Stimulated activated CD8-positive, alpha-beta memory T cell treated with anti-CD3 and anti-CD28 coated beads, Interleukin-7, amount 100 ng/mL, for 48 hours (primary cell): ENCODE results near the gene NAT10.
"Not testable (repeated sequence)": the region's sequence is repeated elsewhere in the genome, so short reads cannot be mapped to it uniquely, and the experiment has no call there.

Source experiments
- DNase-seq, 2 donors: peaks; one replicate each; pipeline ENCODE4 v3.0.0-alpha.2; 2020; ENCODE audit warnings: low read depth in 1 of 2; ENCODE audit errors: extremely low read depth in 1 of 2

The NAT10 gene

GRCh38 chr11:34105079-34105956 is at the start of gene NAT10:
Gene NAT10, plus strand, starts transcription at chr11:34105629. Its CDS starts 2,597 bp downstream, at chr11:34108226.
- DNase-seq, result peak; percentile 90 to 97

GRCh38 chr11:34056672-34057071 is 48.8 kb upstream of the NAT10 start:
- DNase-seq, result no peak

- DNase-seq, result no peak
These were observed 42.2 kb upstream of the NAT10 start for GRCh38 chr11:34063061-34063795.

DNA sequence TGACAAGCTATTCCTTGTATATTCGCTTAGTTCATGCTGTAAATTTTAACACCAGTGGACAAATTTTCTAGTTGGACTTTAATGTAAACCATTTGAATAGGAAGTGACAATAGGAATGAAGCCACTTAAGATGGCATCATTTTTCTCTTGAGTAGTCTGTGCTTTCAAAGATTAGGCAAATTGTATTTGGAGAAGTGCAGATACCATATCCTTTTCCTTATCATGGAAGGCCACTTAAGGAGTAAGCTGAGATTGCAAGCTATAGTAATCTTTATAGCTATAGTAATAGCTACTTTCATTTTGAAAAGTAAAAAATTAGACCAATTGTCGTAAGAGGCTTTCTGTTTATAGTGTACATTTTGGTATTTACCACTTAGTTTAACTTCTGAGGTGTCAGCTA is 41.1 kb upstream of the NAT10 start:
- no peak for DNase-seq

DNA sequence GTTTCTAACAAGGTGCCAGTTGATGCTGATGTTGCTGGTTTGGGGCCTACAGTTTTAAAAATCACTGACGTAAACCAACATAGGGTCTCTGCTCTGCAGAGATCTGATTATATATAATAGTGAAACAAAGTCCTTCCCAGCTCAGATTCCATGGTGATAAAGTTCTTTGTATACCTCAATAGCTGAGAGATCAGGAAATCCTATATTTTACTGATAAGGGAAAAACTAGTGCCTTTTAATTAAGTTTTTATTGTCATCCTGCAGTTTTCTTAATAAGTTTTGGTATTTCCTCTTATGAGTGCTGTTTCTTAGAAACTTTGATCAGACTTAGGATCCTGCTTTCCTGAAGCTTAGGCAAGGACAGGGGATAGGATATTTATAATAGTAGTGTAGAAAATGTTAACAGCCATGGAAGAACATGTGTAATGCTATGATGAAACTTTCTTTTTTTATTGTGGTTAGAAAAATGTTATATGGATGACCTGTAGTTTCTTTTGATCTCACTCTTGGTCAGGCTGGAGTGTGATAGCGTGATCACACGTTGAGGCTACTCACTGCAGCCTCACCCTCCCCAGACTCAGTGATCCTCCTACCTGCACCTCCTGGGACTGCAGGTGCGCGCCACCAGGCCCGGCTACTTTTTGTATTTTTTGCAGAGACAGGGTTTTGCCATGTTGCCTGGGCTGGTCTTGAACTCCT is 39.8 kb upstream of the NAT10 start:
- DNase-seq, result no peak

DNA sequence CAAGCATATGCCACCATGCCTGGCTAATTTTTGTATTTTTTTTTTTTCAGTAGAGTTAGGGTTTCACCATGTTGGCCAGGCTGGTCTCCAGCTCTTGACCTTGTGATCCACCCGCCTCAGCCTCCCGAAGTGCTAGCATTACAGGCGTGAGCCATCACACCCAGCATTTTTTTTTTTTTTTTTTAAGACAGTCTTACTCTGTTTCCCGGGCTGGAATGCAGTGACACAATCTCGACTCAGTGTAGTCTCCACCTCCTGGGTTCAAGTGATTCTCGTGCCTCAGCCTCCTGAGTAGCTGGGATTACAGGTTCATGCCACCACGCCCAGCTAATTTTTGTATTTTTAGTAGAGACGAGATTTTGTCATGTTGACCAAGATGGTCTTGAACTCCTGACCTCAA is 38.7 kb upstream of the NAT10 start:
- not testable (repeated sequence) for DNase-seq

GRCh38 chr11:34067383-34068065 is 37.9 kb upstream of the NAT10 start:
- DNase-seq, result no peak

DNA sequence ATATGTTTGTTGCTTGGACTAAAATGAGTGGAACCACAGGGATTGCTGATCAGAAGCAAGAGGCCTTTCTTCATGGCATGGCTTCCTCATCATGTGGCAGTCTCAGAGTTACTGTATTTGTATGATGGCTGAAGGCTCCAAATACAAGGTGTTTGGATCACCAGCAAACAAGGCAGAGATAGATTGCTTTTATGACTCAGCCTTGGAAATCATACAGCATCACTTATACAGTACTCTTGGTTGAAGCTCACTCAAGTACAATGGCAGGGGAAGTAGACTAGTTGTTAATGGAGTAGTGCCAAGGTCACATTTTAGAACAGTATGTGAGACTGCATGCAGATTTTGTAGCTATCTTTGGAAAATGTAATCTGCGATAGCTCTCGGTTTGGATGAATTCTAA is 37.3 kb upstream of the NAT10 start:
- no peak for DNase-seq

GRCh38 chr11:34071306-34071705 is 34.1 kb upstream of the NAT10 start:
- not testable (repeated sequence) for DNase-seq

GRCh38 chr11:34072041-34072440 is 33.4 kb upstream of the NAT10 start:
- DNase-seq, result no peak

GRCh38 chr11:34072832-34073231 is 32.6 kb upstream of the NAT10 start:
- no peak for DNase-seq

DNA sequence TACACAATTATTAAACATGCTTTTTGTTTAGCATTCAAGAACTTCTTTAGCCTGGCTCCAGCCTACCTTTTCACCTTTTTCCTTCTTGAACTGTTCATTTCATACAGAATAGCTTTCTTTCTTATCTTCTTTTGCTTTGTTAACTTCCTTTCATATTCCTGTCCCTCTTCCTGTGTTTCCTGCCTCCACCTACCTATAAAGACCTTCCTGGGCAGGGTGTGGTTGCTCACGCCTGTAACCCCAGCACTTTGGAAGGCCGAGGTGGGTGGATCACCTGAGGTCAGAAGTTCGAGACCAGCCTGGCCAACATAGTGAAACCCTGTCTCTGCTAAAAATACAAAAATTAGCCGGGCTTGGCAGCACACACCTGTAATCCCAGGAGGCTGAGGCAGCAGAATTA is 31.0 kb upstream of the NAT10 start:
- no peak for DNase-seq

GRCh38 chr11:34075178-34075820 is 30.1 kb upstream of the NAT10 start:
- DNase-seq, result no peak

DNA sequence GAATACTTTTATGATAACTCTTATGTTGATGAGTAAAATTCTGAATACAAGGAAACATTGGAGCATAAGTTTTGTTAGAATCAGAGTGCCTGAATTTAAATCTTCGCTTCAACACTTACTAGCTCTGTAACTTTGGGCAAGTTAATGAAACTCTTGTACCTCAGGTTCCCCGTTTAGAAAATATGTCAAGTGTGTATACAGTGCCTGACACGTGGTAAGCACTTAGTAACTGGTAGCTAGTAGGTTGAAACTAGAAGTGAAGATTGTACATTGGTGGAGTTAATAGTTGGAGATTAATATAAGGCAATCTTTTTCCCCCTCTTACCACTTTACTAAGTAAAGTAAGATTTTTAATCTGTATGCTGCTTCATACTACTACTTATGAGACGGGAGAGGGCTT is 24.8 kb upstream of the NAT10 start:
- DNase-seq, result no peak

DNA sequence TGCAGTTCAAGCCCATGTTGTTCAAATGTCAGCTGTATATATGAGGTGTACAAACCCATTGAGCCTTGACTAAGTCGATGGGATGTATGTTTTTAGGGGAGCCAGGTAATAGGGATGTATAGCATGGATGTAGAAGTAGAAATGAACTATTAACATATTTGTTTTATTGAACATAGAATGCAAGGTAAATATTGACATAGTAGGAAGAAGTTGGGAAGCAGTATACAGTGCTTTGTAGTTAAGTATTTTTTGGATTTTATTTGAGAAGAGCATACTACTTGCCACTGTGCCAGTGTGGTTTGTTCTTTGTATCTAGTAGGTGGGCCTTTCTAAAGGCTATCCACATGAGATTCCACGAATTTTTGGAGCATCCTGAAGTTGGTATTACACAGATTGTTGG is 20.8 kb upstream of the NAT10 start:
- DNase-seq, result no peak

- no peak for DNase-seq
These were observed 18.7 kb upstream of the NAT10 start for GRCh38 chr11:34086554-34087283.

GRCh38 chr11:34091825-34092224 is 13.6 kb upstream of the NAT10 start:
- DNase-seq, result no peak

DNA sequence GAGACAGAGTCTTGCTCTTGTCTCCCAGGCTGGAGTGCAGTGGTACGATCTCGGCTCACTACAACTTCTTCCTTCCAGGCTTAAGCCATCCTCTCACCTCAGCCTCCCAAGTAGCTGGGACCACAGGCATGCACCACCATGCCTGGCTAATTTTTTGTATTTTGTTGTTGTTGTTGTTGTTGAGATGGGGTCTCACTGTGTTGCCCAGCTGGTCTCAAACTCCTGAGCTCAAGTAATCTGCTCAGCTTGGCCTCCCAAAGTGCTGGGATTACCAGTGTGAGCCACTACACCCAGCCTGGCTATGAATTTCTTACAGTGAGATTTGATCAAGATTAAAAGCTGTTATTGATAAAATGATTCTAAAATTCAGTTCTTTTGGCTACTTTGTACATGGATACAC is 10.5 kb upstream of the NAT10 start:
- not testable (repeated sequence) for DNase-seq

DNA sequence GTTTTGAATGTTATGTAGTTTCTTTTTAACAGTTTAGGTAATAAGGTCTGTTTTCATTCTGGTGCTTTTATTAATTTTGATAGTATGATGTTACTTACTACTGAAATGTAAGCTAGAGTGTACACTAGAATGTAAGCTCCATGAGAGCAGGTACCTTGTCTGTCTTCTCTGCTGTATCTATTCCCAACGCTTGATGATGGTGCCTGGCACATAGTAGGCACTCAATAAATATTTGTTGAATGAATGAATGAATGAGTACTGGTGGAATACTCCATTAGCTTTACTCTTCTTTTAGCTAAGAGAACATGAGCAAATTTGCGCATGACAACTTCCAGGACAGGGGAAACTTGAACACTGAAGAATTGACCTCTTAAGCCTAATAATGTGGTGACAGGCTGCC is 6.6 kb upstream of the NAT10 start:
- no peak for DNase-seq

GRCh38 chr11:34104680-34105078 is 750 bp upstream of the NAT10 start:
- no peak for DNase-seq
